Measurements from ENCODE around the gene DUSP7.

- TF ChIP-seq, protein P1, sequence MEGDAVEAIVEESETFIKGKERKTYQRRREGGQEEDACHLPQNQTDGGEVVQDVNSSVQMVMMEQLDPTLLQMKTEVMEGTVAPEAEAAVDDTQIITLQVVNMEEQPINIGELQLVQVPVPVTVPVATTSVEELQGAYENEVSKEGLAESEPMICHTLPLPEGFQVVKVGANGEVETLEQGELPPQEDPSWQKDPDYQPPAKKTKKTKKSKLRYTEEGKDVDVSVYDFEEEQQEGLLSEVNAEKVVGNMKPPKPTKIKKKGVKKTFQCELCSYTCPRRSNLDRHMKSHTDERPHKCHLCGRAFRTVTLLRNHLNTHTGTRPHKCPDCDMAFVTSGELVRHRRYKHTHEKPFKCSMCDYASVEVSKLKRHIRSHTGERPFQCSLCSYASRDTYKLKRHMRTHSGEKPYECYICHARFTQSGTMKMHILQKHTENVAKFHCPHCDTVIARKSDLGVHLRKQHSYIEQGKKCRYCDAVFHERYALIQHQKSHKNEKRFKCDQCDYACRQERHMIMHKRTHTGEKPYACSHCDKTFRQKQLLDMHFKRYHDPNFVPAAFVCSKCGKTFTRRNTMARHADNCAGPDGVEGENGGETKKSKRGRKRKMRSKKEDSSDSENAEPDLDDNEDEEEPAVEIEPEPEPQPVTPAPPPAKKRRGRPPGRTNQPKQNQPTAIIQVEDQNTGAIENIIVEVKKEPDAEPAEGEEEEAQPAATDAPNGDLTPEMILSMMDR (IDR thresholded peaks at IDR 0.05): no peak
- TF ChIP-seq EZH2 (IDR thresholded peaks at IDR 0.05): no peak
Measured at GRCh38 chr3:52088445-52089367, 32.3 kb upstream of the DUSP7 start.
